Stimulated activated CD8-positive, alpha-beta memory T cell treated with anti-CD3 and anti-CD28 coated beads, Interleukin-2, amount 100 ng/mL, for 1 hour (primary cell): ENCODE data around the gene ARRDC3.
"Not testable (repeated sequence)": the region's sequence is repeated elsewhere in the genome, so short reads cannot be mapped to it uniquely, and the experiment has no call there.

Experiments used
- DNase-seq, 2 donors: peaks; one replicate each; pipeline ENCODE4 v3.0.0-alpha.2; 2020; ENCODE audit warnings: low read depth in 2 of 2

The ARRDC3 gene

DNA sequence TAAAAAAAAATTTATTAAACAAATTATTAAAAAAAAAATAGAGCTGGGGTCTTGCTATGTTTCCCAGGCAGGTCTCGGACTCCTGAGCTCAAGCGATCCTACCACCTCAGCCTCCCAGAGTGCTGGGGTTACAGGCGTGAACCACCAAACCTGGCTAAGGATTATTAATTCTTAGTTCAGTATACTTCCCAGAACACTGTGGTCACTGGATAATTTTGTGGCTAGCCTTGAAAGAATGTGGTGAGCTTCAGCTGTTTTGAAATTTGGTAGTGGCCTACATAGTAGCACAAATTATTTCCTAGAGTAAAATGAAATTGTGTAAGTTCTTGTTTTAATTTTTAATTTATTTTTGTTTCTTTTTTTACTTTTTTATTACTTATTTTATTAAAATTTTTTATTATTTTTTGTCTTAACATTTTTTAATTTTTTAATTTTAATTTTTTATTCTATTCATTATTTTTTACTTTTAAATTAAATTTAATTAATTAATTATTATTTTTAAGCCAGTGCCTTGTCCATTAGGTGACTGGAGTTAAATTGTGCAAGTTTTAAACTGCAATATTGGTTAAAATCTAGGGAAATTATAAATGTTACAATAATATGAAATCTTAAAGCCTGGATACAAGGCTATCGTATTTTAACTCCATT is 23.0 kb downstream of the ARRDC3 start:
- DNase-seq = no peak

DNA sequence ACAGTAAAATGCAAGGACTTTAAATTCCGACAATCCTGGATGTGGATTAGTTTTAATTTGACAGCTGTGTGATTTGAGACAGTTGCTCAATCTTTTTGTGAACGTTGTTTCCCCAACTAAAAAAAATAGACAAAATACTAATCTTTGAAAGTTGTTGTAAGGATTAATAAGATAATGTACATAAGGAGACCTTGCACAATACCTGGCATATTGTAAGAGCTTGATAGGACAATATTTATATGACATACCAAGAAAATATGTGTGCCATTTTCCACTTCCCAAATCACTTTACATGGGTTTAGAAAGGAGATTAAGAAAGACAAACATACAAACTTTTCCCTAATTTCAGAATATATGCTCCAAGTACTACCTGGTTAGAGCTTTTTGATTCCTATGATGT is 25.3 kb downstream of the ARRDC3 start:
- DNase-seq = no peak

DNA sequence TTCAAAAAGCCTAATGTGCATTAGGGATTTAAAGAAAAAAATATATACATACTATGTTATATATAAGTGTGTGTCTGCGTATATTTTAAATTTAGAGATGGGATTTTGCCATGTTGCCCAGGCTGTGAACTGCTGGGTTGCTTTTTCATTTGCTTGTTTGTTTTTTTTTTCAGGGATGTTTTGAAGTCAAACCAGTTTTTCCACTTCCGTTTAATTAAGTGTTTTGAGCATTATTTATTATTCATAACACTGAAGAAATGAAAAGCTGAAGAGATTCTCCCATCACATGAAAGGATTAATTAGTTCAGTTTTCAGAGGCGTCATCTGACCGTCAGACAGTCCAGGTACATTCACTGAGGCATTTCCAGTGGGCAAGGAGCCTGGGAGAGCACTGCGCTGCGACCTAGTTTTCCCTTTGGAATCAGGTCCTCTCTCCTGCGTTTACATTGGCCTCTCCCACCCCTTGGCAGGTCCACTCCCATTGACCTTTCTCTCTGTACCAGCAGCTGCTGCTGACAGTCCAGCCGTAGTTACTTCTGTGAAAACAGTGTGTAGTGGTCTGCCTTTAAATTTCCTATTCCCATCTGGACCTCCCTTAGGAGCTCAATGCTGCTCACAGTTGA is 26.0 kb downstream of the ARRDC3 start:
- DNase-seq = no peak

DNA sequence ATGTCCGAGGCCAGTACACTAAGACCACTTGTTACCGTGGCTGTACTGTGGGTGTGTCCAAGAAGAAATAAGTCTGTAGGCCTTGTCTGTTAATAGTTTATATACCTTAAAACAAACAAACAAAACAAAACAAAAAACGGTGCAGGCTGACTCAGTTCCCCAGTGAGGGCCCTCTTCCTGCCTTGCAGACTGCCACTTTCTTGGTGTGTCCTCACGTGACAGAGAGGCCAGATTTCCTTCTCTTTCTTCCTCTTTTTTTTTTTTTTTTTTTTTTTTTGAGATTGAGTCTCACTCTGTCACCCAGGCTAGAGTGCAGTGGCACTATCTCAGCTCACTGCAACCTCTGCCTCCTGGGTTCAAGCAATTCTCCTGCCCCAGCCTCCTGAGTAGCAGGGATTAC is 28.2 kb downstream of the ARRDC3 start:
- not testable (repeated sequence) for DNase-seq

DNA sequence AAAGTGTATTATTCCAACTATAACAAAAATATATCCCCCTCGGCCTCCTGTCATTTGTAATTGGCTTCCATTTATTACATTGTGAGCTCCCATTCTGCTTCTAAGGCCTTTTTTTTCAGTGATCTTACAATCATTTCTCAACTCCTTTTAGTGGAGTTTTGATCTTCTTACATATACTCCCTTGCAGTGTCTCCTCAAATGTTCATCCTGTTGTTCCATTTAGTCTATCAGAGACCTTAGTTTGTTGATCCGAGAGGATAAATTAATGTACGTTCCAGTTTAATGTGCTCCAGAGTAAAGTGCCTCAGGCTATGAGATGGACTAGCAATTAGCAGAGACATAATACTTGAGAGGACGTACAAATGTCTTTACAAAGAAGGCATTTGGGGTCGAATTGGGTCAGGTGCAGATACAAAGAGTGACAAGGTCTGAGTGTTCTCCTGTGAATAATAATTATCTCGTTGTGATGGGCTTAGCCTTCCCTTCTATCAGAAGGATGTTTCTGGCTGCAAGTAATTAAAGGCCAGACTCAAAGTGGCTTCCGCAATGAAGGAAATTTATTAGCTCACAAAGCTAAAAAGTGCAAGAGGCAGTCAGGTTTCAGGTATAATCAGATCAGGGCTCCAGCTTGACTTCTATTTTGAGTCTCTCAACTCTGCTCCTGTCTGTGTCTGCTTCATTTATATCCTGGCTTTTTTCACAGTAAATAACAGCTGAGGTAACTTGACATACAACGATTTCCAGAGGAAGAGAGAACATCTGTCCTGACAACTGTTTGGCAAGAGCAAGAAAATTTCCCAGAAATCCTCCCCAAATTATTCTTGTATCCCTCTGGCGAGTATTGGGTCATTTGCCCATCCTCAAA is 30.1 kb downstream of the ARRDC3 start:
- no peak for DNase-seq

DNA sequence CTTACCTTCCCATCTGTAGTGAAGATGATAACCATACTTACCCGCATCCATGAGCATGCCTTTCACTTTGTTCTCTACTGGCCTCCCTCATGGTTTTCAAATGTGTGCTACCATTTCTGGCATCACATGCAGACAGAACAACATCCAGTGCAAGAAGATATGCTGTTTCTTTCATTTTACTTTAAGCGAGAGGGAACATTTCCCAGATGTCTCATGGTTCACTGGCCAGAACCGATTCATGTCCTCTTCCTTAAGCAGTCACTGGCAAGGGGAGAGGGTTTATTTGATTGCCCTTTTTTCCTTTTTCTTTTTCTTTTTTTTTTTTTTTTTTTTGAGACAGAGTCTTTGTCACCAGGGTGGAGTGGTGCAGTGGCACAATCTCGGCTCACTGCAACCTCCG is 37.7 kb downstream of the ARRDC3 start:
- DNase-seq = no peak

DNA sequence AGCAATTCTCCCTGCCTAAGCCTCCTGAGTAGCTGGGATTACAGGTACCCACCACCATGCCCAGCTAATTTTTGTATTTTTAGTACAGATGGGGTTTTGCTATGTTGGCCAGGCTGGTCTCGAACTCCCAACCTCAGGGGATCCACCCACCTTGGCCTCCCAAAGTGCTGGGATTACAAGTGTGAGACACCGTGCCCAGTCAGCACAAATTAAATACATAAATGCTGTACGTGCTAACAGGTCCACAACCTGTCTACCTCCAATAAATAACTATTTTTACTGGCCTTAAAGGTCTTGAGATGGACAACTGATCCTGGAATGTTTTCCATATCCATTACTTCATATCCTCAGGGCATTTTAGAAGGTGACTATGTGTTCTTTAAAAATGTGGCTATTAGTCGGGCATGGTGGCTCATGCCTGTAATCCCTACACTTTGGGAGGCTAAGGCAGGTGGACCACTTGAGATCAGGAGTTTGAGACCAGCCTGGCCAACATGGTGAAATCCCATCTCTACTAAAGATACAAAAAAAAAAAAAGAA is 38.4 kb downstream of the ARRDC3 start:
- not testable (repeated sequence) for DNase-seq

DNA sequence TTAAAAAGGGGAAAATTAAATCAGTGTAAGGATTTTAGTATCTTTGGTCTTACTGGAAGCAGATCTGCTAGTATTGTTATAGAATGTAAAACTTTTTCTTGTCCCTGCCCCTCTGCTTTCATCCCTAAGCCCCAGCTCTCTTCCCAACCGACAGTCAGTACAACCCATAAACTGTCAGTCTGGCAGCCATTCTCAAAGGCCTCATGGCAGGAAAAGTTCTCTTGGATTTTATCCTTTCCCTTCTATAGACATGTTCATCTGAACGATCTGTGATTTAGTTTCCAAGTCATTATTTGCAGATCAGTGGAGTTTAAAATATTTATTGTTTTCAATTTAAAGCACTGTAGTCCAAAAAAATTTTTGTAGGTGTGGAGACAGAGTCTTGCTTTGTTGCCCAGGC is 39.2 kb downstream of the ARRDC3 start:
- no peak for DNase-seq

DNA sequence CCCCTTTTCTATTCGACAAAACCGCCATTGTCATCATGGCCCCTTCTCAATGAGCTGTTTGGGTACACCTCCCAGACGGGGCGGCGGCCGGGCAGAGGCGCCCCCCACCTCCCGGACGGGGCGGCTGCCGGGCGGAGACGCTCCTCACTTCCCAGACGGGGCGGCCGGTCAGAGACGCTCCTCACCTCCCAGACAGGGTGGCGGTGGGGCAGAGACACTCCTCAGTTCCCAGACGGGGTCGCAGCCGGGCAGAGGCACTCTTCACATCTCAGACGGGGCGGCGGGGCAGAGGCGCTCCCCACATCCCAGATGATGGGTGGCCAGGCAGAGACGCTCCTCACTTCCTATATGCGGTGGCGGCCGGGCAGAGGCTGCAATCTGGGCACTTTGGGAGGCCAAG is 40.2 kb downstream of the ARRDC3 start:
- not testable (repeated sequence) for DNase-seq

DNA sequence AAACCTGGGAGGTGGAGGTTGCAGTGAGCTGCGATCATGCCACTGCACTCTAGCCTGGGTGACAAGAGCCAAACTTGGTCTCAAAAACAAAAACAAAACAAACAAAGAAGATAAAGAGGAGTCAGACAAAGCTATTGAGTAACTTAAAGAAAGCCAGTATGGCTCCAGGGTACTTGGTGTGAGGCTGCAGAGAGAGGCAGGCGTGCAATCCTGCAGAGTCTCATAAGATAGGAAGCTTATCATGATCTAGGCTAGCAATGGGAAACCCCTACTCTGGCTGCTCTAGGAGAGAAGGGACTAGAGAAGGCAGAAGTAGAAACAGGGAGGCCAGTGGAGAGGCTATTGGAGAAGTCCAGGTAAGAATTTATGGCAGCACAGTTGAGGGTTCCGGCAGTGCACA is 42.0 kb downstream of the ARRDC3 start:
- DNase-seq = no peak

DNA sequence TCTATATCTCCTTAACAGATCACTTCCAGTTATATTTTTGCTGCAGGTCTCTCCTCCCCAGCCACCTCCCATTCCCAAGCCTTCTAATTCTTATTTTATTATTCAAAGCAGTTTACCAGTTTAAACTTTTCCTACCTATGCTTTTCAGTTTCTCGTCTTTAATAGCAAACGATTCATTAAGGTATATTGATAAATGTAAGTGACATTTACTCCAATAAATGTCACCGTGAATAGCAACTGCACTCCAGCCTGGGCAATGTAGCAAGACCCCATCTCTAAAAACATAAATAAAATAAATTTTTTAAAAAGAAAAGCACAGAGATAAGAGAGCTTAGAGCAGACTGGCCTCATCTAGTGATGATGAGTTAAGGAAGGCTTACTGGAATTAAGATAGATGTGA is 42.6 kb downstream of the ARRDC3 start:
- no peak for DNase-seq

DNA sequence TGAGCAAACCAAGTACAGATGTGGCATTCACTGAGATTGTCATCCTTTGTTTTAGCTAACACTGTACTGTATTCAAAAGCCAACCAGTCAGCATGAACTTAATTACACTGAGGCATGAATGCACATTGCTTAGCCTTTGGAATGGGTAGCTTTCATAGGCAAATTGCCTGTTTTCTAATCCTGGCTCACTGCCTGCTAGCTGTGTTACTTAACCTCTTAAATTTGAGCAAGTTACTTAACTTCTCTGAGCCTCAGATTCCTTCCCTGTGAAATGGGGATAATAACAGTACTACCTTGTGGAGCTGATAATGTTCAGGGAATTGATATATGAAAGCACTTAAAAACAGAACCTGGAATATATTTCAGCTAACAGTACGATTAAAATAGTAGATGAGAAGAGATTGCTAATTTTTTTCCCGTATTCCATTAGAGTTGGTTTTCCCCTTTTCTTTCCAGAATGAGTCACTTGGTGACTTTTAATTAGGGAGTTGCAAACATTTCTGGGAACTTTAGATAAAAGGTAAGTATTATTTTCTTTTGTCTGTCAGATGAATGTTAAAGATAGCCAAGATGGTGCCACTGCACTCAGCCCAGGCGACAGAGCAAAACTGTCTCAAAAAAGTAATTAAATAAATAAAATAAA is 43.9 kb downstream of the ARRDC3 start:
- no peak for DNase-seq

DNA sequence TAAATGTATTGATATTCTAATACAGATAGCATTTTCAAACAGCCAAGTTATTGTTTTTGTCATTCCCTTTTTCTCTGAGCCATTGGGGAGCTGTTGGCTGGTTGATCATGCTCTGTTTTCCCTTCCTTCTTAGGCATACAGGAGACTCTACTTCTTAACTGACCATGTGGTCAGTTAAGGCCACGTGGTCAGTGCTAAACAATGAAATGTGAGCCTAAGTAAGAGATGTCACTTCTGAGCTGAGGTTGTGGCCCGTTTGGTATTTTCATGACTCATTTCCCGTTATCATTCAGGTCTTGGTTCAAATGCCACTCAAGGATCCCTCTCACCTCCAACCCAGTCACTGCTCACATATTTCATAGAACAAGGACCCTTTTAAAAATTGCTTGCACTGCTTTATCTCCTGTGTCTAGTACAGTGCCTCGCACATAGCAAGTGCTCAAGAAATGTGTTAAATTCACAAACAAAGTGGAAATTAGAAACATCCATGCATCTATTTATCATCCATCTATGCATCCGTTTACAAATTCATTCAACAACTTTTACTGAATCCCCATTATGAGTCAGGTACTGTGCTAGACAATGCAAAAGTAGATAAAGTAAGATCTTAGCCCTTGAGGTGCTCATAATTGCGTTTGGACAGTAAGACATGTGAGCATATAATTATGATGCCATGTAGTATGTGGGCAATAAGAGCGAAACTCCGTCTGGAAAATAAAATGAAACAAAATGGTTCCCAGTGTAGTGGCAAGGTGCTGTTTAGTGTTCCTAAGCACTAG is 50.7 kb downstream of the ARRDC3 start:
- DNase-seq = no peak

DNA sequence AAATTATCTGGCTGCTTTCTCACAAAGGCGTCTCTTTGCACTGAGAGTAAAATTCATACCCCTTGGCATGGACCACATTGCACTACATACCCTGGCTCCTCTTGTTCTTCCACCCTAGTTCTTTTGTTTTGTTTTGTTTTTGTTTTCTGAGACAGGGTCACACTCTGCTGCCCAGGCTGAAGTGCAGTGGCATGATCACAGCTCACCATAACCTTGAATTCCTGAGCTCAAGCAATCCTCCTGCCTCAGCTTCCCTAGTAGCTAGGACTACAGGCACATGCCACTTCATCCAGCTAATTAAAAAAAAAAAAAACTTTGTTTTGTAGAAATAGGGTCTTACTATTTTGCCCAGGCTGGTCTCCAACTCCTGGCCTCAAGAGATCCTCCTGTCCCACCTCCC is 51.4 kb downstream of the ARRDC3 start:
- DNase-seq = no peak

DNA sequence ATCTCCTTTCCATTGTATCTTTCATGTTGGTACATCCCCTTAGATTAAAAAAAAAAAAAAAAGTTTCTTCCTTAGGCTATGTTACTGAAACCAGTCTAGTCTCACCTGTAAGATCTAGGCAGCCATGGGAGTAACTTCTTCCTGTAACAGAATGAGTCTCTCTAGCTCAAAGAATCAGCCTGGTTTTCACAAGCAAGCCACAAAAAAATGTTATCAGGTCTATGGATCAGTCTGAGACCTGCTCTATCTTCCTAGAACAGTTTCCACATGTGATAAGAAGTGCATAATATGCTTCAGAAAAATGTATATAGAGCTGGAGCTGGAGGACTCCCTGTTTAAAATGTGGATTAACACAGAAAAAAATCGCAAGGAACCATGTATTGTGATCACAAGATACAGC is 53.8 kb downstream of the ARRDC3 start:
- no peak for DNase-seq

DNA sequence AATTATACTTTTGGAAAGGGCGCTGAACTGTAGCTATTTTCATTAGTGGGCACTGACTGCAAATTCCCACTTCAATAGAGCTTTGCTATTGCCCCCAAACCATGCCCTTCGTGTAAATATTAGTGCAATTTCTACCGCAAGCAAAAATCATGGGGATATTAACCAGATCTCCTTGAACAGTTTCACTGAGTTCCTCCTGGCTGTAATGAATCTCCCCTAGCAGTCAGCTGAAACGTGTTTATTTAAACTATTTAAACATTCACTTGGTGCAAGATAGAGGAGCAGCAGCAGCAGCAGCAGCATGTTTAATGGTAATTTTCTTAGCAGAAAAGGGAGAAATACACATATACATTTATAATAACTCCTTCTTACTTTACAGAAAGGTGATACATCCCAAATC is 54.4 kb downstream of the ARRDC3 start:
- DNase-seq = no peak

DNA sequence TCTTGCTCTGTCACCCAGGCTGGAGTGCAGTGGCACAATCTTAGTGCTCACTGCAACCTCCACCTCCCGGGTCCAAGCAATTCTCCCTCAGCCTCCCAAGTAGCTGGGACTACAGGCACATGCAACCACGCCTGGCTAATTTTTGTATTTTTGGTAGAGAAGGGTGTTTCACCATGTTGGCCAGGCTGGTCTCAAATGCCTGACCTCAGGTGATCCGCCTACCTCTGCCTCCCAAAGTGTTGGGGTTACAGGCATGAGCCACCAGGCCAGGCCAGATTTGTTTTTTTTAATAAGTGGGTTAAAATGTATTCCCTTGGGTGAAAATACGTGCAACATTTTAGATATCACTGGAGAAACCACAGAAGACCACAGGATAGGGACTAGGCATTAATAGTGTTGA is 60.1 kb downstream of the ARRDC3 start:
- not testable (repeated sequence) for DNase-seq

DNA sequence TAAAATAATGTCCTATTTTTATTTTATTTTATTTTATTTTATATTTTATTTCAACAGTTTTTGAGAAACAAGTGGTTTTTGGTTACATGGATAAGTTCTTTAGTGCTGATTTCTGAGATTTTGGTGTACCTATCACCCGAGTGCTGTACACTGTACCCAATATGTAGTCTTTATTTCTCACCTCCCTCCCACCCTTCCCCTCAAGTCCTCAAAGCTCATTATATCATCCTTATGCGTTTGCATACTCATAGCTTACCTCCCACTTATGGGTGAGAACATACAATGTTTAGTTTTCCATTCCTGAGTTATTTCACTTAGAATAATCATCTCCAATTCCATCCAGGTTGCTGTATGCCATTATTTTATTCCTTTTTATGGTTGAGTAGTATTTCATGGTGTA is 63.5 kb downstream of the ARRDC3 start:
- DNase-seq = no peak

DNA sequence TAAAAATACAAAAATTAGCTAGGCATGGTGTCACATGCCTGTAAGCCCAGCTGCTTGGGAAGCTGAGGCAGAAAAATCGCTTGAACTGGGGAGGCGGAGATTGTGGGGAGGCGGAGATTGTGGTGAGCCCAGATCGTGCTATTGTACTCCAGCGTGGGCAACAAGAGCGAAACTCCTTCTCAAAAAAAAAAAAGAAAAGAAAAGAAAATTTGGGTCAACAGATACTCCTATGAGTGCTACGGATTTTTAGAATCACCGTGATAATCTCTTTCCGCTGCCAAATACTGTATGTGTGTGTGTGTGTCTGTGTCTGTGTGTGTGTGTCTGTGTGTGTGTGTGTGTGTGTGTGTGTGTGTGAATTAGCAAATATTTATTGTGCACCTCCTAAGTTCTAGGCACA is 64.4 kb downstream of the ARRDC3 start:
- DNase-seq = no peak
